Pancreas (tissue), 10 donors: ENCODE data around the gene PDF. TPM values are rescaled to one million over a fixed set of nuclear protein-coding genes. Genes with fewer than 3 reads are reported as not detected.

ENCODE experiments used
- ATAC-seq, 4 donors: fragments of 200-7000 bp; cut with Tn5 transposase; one replicate each; pipeline versions ENCODE4 v1.8.0 to v1.9.1; 2020; ENCODE audit warnings: mild to moderate bottlenecking in 4 of 4, moderate library complexity in 4 of 4
- DNase-seq, 6 donors: peaks; one replicate each; pipeline ENCODE4 v3.0.0-alpha.2; 2020
- FAIRE-seq: peaks from 2 replicates; lab custom pipeline; 2012; peaks lifted over from hg19 to GRCh38; lab: Jason Lieb, UNC
- H3K27ac ChIP-seq, 4 donors: fragments of 200-600 bp; sonication (generic); 1 replicate in 3 of 4; 2 replicates in 1 of 4; pipeline versions ENCODE4 v1.5.0 to v1.8.0; 2020
- H3K27me3 ChIP-seq, 4 donors: fragments of 200-600 bp; one replicate each; pipeline ENCODE4 v1.8.0; 2021
- H3K36me3 ChIP-seq, 3 donors: fragments of 200-600 bp; sonication (generic) in 1 of 3; one replicate each; pipeline versions ENCODE4 v1.5.0 to v1.8.0; 2020 to 2021
- H3K4me1 ChIP-seq, 3 donors: fragments of 200-600 bp; one replicate each; pipeline ENCODE4 v1.8.0; 2021
- H3K4me3 ChIP-seq, 4 donors: fragments of 200-600 bp; sonication (generic) in 2 of 4; one replicate each; pipeline versions ENCODE4 v1.5.0 to v1.8.0; 2020 to 2021
- H3K9me3 ChIP-seq, 4 donors: fragments of 200-600 bp; one replicate each; pipeline ENCODE4 v1.8.0; 2021
- CTCF ChIP-seq, 4 donors: fragments of 200-600 bp; sonication (generic) in 3 of 4; IDR thresholded peaks; one replicate each; pipeline versions ENCODE4 v1.5.0 to v1.8.0; 2021; ENCODE audit warnings: antibody characterized with exemption in 4 of 4
- WGBS, 2 donors: extraction: QIAGEN DNeasy Blood & Tissue Kit; methylation state at CpG; one replicate each; pipeline ENCODE4 v1.1.7; 2013; 5-methylcytosine and 5-hydroxymethylcytosine counted together
- intact Hi-C, 3 donors: fragments of 100-400 bp; cut with DNase I; formaldehyde crosslinking; loops; one replicate each; pipeline versions ENCODE4 v1.11.1 to v1.14.2; 2022
- polyA plus RNA-seq, 2 donors: library from polyadenylated mRNA; stranded (reverse); fragments of 200-250 nt; gene quantifications; one replicate each; pipeline ENCODE4 v1.2.3, GENCODE V29; 2013
- total RNA-seq, 6 donors: library from RNA; stranded (reverse); fragmentation: NEBNext Ultra II Directional in 4 of 6; extraction: Animal tissue kit (Norgen Biotek cat#: 25700) in 4 of 6; gene quantifications; one replicate each; pipeline versions ENCODE4 v1.2.1 to v1.2.4, GENCODE V29; 2021 to 2023
- donor health status: healthy with polysubstance abuse.
- donor health status: DM: no; HTN: no; CAD: no; lungs with moderate emphysema.
- donor health status: DM: no; HTN: no; CAD: no.
- donor health status: control.
- donor health status: control.
- donor health status: Bipolar disorder and iron deficiency.
- donor health status: DM: yes; HTN: yes; CAD: no.
- donor health status: DM: no; HTN: no; CAD: no.
- donor health status: DM: no; HTN: no; CAD: no.
- donor health status: DM: yes; HTN: yes; CAD: no.

PDF gene
- total and polyA plus RNA-seq, 8 donors = 2.2 to 14.0 (median 6.3) TPM

DNA sequence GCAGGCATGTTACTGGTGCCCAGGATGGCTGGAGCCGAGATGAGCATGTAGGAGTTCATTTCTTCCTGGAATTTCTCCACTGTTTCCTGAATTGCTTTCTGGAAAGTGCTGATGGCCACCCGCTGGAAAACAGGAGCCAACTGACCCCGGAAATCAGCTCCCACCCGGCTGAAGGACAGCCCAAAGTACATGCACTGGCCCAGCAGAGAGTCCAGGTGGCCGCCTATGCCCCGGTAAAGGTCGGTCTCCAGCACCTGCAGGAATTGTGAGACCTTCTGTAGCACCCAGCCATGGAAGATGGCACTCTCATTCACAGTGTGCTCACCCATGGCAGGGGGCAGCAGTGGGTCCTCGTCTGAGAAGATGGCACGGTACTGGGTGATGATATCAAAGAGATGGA, 4.3 kb upstream of the PDF start:
- TF ChIP-seq CTCF (IDR thresholded peaks at IDR 0.05) = no peak
- Histone ChIP-seq H3K27ac (no peak overlapping the region), H3K27me3 (no peaks in the 10 kb centered on the region), H3K9me3 (no peaks in the 10 kb centered on the region), H3K4me1 (peaks cover 6 to 18% (median 13%) of the 10 kb centered on the region in 3 donors), H3K36me3 (peaks cover 0 to 39% (median 6%) of the 10 kb centered on the region in 3 donors), H3K4me3 (no peak overlapping the region)
- ATAC-seq (no peak), FAIRE-seq (no peak), DNase-seq (peak in 2 of 6 donors; percentile 38 to 53)
- 89 to 95% methylated on average over 9 of the region's 9 CpGs for WGBS, 2 donors
- intact Hi-C loops = no loop called here

GRCh38 chr16:69329369-69330285, 761 bp downstream of the PDF start:
- no peak for TF ChIP-seq CTCF (IDR thresholded peaks at IDR 0.05)
- H3K27me3 ChIP-seq = no peaks in the 10 kb centered on the region
- intact Hi-C loops = no loop called here
- WGBS, 2 donors = 3 to 4% methylated on average over 73 to 77 of the region's 77 CpGs
- H3K9me3 ChIP-seq = no peaks in the 10 kb centered on the region
- H3K36me3 ChIP-seq = peaks cover 0 to 37% (median 2%) of the 10 kb centered on the region in 3 donors
- ATAC-seq (peak; percentile 52 to 68 (median 54)), FAIRE-seq (no peak), DNase-seq (peak in 5 of 6 donors; percentile 53 to 86 (median 66))
- H3K4me3 ChIP-seq = peak overlapping the region; percentile 75 to 99 (median 98)
- H3K27ac ChIP-seq = peak overlapping the region; percentile 78 to 84 (median 82)
- peaks cover 9 to 32% (median 30%) of the 10 kb centered on the region in 3 donors for H3K4me1 ChIP-seq

GRCh38 chr16:69328854-69329316, 1.5 kb downstream of the PDF start:
- FAIRE-seq = no peak
- no peak for ATAC-seq
- no peak overlapping the region for H3K27ac ChIP-seq
- peaks cover 0 to 37% (median 4%) of the 10 kb centered on the region in 3 donors for H3K36me3 ChIP-seq
- intact Hi-C loops = no loop called here
- peak overlapping the region in 3 of 4 donors; percentile 98 to 99 (median 98) for H3K4me3 ChIP-seq
- H3K9me3 ChIP-seq = no peaks in the 10 kb centered on the region
- H3K4me1 ChIP-seq = peaks cover 9 to 35% (median 32%) of the 10 kb centered on the region in 3 donors
- no peaks in the 10 kb centered on the region for H3K27me3 ChIP-seq
- 41 to 53% methylated on average over 10 of the region's 10 CpGs for WGBS, 2 donors
- no peak for TF ChIP-seq CTCF (IDR thresholded peaks at IDR 0.05)
- DNase-seq = peak in 4 of 6 donors; percentile 19 to 41 (median 33)

GRCh38 chr16:69327585-69328310, 2.6 kb downstream of the PDF start:
- no peak for ATAC-seq
- peaks cover 9 to 35% (median 32%) of the 10 kb centered on the region in 3 donors for H3K4me1 ChIP-seq
- no peaks in the 10 kb centered on the region for H3K9me3 ChIP-seq
- no peak for FAIRE-seq
- WGBS, 2 donors = 74 to 89% methylated on average over 14 of the region's 14 CpGs
- no peaks in the 10 kb centered on the region for H3K27me3 ChIP-seq
- peak in 3 of 6 donors; percentile 12 to 31 (median 22) for DNase-seq
- TF ChIP-seq CTCF (IDR thresholded peaks at IDR 0.05) = no peak
- H3K27ac ChIP-seq = no peak overlapping the region
- peak overlapping the region in 1 of 4 donors; percentile 6 for H3K4me3 ChIP-seq
- intact Hi-C loops = no loop called here
- peaks cover 0 to 37% (median 14%) of the 10 kb centered on the region in 3 donors for H3K36me3 ChIP-seq
